CD4-positive, alpha-beta T cell treated with Interleukin-10 for 1 hour (primary cell): Measurements from ENCODE around the gene FEZF2.

ENCODE experiments used
- DNase-seq: peaks from one replicate; pipeline ENCODE4 v3.0.0-alpha.2; 2020

The FEZF2 gene

GRCh38 chr3:62323241-62323640, 50.1 kb downstream of the FEZF2 start:
- no peak for DNase-seq
